Stimulated activated CD4-positive, alpha-beta T cell treated with anti-CD3 and anti-CD28 coated beads, Interleukin-2, amount 100 ng/mL, for 48 hours (primary cell): ENCODE data around the gene KLRB1.

Experiments
- DNase-seq, 2 donors: peaks; one replicate each; pipeline ENCODE4 v3.0.0-alpha.2; 2020

Gene KLRB1

DNA sequence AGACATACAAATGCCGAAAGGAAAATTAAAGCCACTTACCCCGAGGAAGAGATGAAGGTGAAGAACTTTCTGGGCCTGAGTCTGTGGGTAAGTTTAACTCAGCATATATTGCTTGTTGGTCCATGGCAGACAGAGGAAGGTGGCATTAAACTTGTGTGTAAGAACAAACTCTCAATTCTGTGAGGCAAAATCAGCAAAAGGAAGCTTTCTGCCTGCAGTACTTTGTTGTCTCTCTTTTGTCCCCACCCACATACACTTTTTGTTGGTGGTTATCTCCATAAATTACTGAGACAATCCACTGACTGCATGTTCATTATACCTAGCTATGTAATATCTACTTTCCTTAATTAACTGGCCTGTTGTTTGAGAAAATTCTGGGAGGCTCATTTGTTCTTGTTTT is at the start of gene KLRB1:
Gene KLRB1, minus strand, starts transcription at position 201 of the 400 bp plus-strand sequence. Its CDS starts 77 bp downstream, at position 124.
- DNase-seq: no peak

DNA sequence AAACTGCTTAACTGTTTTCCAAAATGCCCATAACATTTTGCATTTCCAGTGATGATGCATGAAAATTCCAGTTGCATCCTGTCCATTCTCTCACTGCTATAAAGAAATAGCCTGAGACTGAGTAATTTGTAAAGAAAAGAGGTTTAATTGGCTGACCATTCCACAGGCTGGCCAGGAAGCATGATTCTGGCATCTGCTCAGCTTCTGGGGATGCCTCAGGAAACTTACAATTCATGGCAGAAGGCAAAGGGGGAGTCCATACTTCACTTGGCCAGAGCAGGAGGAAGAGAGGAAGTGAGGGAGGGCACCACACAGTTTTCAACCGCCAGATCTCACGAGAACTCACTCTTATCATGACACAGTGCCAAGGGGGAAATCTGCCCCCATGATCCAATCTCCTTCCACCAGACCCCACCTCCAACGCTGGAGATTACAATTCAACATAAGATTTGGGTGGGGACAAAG is 43.6 kb upstream of the KLRB1 start:
- peak; percentile 48 to 56 for DNase-seq

DNA sequence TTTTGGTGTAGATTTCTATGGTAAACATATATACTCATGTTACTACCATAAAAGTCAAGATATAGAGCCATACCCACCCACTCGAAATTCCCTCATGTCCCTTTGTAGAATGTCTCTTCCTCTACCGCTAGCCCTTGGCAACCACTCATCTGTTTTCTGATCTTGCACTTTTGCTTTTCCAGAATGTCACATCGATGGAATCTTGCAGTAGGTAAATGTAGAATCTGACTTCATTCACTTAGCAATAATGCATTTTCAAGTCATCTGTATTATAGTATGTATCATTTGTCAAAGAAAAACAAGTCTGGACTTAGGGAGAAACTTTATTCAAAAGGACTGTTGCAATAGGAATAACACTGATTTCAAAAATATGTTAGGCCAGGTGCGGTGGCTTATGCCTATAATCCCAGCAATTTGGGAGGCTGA is 42.4 kb upstream of the KLRB1 start:
- no peak for DNase-seq

DNA sequence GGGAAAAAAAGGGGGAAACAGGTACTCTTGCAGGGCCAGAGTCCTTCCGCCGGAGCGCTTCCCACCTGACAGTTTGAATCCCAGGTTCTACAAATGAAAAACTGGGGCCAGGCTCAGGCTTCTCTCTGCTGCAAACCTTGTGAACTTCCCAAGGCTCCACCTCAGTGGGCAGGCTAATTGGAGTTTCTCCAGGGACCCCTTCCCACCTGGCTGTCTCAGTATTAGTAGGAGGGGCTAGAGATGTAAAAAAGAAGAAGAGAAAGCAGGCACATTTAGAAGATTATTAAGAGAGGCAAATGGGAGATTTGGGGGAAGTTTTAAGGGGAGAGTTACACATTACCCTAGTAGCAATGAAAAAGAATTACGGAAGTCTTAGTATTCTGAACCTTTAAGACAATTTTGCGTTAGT is 41.8 kb upstream of the KLRB1 start:
- DNase-seq: peak in 1 of 2 donors; percentile 23

DNA sequence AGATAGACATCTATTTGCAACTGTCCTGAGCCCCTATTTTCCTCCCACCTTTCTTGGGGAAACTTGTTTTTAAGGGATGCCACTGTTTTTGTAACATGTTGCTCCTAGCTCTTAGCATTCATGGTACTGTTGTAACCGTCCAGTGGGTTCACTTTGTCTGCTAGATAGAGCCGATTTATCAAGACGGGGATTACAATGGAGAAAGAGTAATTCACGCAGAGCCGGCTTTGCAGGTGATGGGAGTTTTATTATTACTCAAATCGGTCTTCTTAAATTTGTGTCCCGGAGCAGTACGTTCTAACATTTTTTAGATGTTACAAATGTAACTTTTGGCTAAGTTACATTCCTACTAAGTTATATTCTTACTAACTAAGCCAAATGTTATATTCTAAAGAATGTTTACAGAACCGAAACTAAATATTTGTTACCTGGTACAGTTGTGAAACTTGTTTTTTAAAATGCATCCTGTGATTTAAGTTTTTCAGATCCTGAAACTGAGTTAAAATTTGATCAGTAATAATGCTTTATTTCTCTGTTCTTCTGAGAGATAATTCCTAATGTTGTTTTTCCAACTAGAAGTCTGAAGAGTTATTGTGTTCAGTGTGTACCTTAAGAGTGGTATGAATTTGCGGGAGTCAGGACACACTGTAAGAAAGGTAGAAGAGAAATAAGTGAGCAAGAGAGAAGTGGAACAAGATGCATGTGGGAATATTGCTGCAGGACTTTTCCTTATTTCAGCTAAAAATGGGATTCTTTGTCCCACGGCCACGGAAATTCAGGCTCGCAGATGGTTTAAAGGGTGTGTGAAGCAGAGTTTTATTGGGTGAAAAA is 41.2 kb upstream of the KLRB1 start:
- no peak for DNase-seq

DNA sequence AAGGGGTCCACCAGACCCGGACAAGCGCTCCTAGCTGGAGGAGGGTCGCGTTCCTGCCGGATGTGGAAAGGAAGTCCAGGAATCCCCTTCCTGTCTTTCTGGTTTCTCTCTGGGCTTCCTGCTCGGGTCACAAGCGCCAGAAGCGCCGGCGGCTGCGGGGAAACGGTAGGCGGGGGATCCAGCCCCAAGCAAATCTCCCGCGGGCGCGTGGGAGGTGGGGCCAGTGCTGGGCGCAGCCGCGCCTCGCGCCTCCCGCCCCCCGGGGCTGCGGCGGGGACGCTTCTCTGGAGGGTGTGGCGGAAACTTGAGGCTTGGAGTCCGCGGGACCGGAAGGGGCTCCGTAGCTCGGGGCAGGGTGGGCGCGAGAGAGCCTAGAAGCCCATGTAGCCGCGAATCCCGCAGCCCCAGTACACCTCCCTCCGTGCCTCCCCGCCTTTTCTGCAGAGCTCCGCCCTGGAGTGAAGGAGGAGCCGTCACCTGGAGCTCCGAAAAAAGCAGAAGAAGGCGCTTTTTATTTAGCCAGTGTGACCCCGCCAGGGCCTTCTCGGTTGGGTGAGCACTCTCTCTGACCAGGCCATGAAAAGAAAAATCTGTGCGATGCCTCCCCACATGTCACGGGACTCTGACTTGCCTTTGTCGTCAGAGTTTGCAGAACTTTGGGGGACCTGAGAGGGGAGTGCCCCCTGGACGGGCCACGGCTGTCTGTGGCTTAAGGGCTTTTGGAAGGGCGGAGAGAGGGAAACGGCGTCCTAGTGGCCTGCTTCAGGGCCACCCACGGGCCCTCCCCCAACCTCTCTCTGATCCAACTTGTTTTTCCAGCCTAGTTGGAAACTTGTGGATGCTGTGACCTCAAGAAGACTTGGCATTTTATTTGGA is 40.3 kb upstream of the KLRB1 start:
- DNase-seq: peak; percentile 86 to 91

DNA sequence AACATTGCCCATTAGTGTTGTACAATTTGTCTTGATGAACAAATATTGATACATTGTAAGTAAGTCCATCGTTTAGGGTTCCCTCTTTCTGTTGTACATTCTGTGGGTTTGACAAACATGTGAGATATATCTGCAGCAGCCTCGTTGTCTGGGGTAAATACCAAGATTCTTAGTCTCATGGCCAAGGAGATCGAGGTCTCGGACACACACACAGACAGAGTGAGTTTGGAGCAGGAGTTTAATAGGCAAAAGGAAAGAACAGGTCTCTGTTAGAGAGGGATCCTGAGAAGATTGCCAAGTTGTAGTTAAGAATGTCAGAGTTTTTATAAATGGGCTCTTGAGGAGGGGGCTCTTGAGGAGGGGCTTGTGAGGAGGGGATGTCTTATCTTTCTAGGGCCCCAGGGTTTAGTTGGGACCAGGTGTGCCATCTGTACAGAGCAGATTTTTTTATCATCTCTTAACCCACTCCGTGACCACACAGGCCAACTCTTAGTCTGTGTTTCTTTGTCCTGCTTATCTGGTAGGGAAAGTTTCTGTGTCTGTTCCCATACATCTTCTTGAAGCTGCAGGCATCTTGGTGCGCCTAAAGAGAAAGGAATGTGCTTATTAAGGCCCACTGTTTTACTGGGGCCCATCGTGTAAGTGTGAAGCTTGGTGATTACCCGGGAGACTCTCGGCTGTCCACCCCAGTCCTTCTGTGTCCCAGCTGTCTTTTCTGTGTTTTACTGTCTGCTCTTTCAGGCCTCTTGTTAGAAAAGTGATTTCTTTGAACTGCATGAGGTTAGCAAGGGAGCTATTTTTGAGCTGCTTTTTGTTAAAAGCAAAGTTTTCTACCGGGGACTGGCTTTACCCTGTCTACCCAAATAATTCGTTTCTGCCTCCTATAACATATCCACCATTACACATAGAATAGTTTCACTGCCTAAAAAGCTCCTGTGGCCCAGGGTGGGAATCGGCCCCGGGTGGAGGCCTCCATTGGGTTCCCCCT is 39.4 kb upstream of the KLRB1 start:
- no peak for DNase-seq

DNA sequence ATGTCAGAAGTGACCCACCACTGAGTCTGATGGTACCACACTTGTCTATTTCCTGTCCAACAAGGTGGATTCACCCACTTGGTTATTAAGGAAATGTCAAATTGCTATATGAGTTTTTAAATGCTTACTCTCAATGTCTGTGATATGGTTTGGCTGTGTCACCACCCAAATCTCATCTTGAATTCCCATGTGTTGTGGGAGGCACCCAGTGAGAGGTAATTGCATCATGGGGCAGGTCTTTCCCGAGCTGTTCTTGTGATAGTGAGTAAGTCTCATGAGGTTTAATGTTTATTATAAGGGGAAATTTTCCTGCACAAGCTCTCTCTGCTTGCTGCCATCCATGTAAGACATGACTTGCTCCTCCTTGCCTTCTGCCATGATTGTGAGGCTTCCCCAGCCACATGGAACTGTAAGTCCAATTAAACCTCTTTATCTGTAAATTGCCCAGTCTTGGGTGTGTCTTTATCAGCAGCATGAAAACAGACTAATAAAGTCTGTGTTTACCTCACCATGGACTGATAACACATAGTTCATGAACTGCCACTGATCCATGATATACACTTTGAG is 37.4 kb upstream of the KLRB1 start:
- peak in 1 of 2 donors; percentile 21 for DNase-seq

DNA sequence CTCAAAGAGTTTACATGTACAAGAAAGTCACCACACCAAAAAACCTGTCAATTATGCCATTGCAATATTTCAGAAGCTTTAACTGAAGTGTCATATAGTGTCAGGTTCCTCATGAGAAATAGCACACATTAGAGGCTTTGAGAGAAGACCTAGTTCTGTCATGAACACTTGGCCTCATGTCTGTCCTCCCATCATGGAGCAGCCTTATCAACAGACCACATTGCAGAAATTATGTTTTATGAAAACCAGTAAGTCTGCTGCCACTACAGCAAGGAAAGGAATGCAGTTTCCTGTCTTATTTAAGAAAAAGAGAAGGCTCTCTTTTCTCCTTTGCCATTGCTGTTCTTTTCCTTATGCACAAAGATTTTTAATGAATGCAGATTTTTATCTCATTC is 35.5 kb upstream of the KLRB1 start:
- no peak for DNase-seq

DNA sequence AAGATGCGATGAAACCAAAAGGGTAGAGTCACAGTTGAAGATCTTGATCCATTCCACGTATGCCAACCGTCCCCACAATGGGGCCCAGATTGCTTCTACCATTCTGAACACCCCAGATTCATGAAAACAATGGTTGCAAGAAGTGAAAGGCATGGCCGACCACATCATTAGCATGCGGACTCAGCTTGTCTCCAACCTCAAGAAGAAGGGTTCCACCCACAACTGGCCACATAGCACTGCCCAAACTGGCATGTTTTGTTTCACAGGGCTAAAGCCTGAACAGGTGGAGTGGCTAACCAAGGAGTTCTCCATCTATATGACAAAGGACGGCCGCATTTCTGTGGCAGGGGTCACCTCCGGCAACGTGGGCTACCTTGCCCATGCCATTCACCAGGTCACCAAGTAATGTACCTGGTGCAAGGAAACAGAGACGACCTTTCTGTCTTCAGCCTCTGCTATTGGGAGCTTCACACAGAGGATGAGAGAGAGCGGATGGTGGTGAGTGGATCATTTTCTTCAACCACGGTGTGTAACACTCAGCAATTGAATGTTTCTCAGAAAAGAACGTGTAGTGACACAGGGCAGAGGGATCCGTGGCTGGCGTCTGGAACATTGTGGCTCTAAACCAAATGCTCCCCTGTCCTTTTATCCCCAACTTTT is 35.0 kb upstream of the KLRB1 start:
- no peak for DNase-seq

DNA sequence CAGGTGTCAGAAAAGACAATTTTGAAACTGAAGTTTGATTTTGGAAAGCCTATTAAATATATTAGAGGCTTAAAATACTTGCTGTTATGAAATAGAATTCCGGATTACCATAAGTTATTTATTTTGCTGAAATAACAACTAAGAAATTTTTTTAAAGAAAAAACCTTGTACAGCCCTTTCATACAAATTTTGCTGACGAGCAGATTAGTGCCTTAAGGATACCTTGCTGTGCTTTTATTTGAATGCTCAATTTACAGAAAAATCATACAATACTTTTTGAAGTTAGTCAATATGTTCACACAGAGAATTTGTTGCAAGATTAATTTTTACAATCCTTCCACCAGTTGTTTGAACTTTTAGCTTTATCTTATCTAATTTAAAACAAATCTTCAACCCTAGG is 32.3 kb upstream of the KLRB1 start:
- DNase-seq: no peak

DNA sequence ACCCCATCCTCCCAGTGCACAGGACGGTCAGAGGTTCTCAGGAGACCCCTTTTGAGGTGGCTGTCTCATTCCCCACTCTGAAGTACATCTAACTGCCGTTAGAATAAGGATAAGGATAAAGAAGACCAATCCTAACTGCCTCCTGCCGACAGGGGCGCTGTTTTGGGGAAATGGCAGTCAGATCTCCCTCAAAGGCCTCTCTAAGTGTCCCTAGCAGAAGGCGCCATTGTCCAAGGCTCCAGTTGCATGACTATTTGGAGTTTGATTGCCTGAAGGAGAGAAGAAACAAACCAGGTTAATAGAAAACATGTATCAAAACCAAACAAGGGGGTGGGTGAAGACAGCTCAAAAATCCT is 29.1 kb upstream of the KLRB1 start:
- DNase-seq: no peak

DNA sequence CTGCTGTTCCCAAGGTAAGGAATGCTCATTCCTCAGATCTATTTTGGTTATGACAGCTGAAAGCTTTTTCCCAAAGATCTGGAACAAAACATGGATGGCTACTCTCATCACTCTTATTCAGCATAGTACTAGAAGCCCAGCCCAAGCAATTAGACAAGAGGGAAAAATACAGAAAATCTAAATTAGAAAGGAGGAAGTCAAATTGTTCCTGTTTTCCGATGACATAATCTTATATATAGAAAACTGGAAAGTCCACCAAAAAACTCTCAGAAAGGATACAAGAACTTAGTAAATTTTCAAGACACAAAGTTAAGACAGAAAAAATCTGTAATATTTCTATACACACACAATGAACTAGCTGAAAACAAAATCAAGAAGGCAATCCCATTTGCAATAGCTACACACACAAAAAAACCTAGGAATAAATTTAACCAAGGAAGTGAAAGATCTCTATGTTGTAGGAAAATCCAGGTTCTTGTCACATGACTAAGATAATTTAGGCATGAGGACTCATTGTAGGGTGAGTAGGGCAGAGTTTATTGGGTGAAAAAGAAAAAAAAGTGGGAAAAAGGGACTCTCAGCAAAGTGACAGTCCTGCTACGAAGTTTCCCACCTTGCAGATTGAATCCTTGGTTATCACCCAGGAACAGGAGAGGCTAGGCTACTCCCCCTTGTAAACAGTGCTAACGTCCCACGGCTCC is 28.6 kb upstream of the KLRB1 start:
- DNase-seq: no peak

DNA sequence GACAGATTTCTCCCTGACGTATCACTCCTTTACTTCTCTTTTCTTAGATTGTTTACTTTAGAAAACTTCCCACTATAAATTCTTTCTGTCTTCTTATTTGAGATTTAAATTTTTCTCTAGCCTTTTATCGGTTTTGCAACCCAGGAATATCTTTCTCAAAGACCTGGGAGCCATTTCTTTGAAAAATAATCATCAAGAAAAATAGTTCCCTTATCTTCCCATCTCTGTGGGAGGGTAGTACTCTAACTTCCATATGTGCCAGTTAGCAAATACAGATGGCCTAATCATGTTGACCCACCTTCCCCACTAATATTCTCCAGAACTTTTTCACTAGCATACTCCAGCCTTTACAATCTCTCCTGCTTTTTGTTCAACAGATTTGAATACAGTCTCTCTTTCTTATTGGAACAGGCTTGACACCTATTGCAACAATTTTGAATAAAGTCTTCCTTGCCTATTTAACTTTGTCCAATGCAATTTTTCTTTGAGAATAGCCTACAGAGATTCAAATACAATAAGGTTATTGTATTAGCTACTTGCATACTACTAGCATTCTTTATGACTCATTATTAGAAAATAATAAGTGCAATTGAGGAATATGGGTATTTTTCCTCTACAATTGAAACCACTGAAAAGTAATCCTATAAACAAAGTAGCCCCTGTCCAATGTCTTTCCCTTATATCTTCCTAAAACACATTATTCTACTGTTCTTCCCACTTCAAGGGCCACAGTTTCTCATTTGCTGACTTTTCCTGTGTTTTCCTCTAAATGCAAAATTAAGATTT is 27.4 kb upstream of the KLRB1 start:
- DNase-seq: no peak

DNA sequence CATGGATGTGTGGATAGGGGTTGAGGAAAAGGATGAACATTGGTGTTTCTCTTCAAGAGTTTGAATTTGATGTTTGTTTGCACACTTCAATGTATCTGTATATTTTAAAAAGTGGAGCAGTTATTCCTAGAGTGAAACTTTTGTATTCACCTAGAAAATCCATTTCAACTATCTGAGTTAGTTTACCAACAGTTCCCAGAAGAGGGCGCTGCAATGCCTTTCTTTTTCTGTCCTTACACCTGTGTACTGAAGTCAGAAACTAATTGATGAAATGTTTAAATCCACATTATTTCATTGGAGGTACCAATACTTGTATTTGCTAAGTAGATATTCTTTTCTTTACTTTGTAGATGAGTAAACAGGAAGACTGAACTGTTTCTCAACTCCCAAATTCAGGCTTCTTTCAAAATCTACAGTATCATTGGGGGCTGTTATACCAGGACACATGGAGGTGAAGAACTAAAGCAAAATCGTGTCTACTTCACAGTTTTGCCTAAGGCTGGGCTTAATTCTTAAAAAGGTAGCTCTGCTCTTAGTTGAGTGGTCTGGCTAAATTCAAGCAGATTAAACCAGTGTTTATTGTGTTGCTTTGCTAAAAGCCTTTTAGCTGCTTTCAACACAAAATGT is 26.6 kb upstream of the KLRB1 start:
- DNase-seq: peak; percentile 82 to 86

DNA sequence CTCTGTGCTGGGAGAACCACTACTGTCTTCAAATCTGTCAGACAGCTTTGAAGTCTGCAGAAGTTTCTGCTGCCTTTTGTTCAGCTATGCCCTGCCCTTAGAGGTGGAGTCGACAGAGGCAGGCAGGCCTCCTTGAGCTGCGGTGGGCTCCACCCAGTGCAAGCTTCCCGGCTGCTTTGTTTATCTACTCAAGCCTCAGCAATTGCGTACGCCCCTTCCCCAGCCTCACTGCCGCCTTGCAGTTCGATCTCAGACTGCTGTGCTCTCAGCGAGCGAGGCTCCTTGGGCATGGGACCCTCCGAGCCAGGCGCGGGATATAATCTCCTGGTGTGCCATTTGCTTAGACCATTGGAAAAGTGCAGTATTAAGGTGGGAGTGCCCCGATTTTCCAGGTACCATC is 25.1 kb upstream of the KLRB1 start:
- DNase-seq: no peak

DNA sequence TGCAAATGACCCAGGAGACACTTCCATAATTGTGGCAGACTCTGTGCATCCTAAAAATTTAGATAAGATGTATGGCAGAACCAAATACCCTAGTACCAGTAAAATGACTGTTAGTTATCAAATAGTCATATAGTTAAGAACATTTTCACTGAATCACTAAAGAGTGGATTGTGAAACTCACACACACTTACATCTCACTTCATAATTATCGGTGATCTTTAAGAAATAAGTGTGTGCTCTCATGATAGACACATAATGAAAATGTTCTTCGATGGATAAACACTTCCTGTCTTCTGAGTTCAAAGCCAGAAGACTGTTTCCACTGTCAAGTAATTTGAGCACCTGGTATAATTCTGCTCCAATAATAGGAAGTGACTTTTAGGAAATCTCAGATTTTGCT is 19.1 kb upstream of the KLRB1 start:
- no peak for DNase-seq

DNA sequence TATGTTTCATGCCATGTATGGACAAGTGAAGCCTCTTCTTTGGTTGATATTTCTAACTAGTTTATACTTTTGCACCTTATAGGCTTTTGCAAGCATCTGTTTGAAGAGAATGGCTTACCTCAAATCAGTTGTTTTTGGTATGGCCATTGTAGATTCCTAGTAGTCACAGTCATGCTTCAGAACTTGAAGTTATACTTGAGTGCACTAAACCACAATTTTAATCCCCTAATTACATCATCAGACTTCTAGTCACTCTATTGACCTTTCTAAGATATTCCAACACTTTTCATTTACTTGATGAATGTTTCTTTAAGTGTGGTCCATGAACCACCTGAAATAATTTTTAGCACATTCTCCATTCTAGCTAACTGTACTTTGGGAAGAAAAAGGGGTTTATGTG is 18.6 kb upstream of the KLRB1 start:
- DNase-seq: no peak

DNA sequence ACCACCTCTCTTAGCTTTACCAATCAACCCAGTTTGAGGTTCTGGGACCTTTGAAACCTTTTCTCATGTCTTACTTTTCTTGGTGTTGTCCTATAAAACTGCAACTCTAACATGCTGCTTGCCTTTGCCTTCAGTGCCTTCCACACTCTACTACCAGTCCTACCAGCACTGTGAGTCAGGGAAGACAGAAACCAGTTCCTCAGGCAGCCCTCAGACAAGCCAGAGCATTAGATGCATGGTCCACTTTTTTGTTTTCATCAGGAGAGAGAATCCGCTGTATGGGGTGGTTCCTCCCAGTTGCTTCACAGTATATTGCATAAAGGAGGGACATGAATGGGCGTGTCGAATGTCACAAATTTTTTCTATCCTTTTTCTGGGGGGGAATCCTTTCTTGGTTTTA is 17.3 kb upstream of the KLRB1 start:
- no peak for DNase-seq
